ENCODE measurements around the gene BMP2K.

The BMP2K gene

DNA sequence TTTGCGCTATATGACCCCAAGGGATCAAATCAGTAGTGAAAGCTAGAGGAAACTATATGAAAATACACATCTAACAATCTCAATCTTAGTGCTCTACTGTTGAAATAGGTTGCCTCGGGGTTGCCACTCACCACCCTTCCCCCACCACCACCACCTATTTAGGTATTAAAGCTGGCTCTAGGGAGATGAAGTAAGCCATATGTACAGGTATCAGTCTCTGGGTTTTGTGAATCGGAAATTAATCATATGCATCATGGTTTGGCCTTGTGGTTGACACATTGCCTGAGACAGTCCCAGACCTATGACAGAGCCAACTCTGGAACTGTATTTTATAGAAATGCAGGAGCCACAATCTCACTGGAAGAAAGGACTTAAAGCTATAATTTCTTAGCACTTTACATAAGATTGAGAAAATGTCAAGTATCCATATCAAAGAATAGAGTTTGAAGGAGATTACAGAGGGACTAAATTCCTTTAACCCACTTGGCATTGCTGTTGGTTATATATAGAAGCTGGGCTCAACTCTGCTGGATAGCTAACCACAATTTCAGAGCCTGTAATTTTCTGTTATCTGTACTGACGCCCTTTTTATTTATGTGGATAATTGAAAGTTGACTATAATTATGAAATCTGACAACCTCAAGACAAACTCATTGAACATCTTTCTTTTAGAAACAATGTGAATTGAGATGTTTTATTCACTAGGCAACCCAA lies 26.7 kb upstream of the BMP2K start:
- Histone ChIP-seq H3K4me3 (ENCODE audit: low read depth, low read length) (no peak overlapping the region), H3K9ac (ENCODE audit: low read depth, low read length) (no peak overlapping the region), H3K9me3 (ENCODE audit: control insufficient read depth, insufficient read depth, low read length) (no peaks in the 10 kb centered on the region), H3K27me3 (ENCODE audit: control insufficient read depth, insufficient read depth, low read length) (no peaks in the 10 kb centered on the region), H3K4me1 (ENCODE audit: control insufficient read depth, insufficient read depth, low read length) (peaks cover 3% of the 10 kb centered on the region; the same call in 1 of the 2 replicates), H3K27ac (ENCODE audit: low read depth, low read length) (no peak overlapping the region), H3K36me3 (ENCODE audit: control insufficient read depth, insufficient read depth, low read length) (no peaks in the 10 kb centered on the region)

DNA sequence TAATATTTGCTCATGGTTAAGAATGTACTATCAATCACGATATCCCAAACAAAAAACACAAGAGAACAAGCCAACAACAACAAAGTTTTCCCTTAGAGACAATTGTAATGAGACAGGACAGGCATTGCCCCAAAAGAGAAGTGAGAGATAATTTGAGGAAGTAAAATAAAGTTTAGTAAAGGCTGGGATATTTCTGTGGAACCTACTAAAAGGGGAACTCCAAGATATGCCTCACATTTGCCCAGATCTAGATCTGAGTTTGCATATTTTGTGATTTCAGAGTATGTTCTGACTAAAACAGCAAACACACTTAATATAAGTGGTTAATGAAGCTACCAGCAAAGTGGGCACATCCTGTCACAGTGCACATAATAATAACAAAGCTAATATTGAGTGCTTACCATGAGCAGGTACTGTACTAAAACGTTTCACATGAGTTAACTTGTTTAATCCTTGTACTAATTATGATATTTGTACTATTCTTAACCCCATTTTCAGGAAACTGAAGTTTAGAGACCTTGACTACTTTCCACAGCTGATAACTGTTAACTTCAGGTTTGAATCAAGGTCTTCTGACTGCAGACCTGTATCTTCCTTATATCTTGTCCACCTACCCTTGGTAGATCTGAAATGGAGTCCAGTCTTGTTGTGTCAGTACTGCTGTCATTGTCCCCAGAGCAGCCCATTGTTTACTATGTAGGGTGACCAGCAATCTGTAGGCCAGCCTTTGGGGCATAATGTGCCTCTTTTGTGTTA lies 26.0 kb upstream of the BMP2K start:
- no peak overlapping the region for H3K27ac ChIP-seq (ENCODE audit: low read depth, low read length)
- no peaks in the 10 kb centered on the region for H3K36me3 ChIP-seq (ENCODE audit: control insufficient read depth, insufficient read depth, low read length)
- no peaks in the 10 kb centered on the region for H3K9me3 ChIP-seq (ENCODE audit: control insufficient read depth, insufficient read depth, low read length)
- no peak overlapping the region for H3K9ac ChIP-seq (ENCODE audit: low read depth, low read length)
- peaks cover 3% of the 10 kb centered on the region; the same call in 1 of the 2 replicates for H3K4me1 ChIP-seq (ENCODE audit: control insufficient read depth, insufficient read depth, low read length)
- no peak overlapping the region for H3K4me3 ChIP-seq (ENCODE audit: low read depth, low read length)
- H3K27me3 ChIP-seq (ENCODE audit: control insufficient read depth, insufficient read depth, low read length), result no peaks in the 10 kb centered on the region

DNA sequence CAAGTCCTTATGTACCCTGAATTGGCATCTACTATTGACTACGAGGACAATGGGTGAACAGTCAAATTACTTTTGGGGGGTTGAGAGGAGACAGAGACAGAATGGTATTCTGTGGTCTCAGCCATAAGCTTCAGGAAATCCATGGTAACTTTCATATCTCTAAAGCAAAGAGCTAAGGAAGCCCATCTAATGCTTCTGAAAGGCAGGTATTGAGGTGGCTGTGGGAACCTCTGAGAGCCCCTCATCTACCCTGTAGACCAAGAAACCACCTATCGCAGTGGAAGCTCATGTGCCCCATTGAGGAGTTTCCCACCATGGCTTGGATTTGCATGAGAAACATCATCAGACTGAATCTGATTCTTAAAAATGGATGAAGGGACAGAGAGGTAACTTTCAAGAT lies 23.1 kb upstream of the BMP2K start:
- no peaks in the 10 kb centered on the region for H3K27me3 ChIP-seq (ENCODE audit: control insufficient read depth, insufficient read depth, low read length)
- no peaks in the 10 kb centered on the region for H3K4me1 ChIP-seq (ENCODE audit: control insufficient read depth, insufficient read depth, low read length)
- no peak overlapping the region for H3K4me3 ChIP-seq (ENCODE audit: low read depth, low read length)
- H3K9ac ChIP-seq (ENCODE audit: low read depth, low read length), result no peak overlapping the region
- H3K9me3 ChIP-seq (ENCODE audit: control insufficient read depth, insufficient read depth, low read length), result no peaks in the 10 kb centered on the region
- H3K27ac ChIP-seq (ENCODE audit: low read depth, low read length), result no peak overlapping the region
- no peaks in the 10 kb centered on the region for H3K36me3 ChIP-seq (ENCODE audit: control insufficient read depth, insufficient read depth, low read length)

DNA sequence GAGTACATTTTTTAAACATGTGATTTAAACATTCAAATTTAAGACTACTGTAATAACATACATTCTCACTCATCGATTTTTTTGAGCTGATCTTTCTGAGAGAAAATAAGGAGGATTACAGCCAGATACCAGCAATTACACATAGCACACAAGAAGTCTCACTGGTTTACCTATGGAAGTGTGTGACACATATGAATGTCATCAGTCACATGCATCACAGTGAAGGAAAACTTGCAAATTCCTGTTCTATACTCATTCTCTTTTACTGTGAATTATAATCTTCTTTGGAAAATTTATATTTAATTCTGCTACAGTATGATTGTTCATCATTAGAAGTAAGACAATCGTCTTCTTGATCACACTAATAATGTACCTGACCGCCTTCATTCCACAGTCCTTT lies 21.3 kb upstream of the BMP2K start:
- H3K4me1 ChIP-seq (ENCODE audit: control insufficient read depth, insufficient read depth, low read length), result no peaks in the 10 kb centered on the region
- no peaks in the 10 kb centered on the region for H3K27me3 ChIP-seq (ENCODE audit: control insufficient read depth, insufficient read depth, low read length)
- H3K9me3 ChIP-seq (ENCODE audit: control insufficient read depth, insufficient read depth, low read length), result no peaks in the 10 kb centered on the region

DNA sequence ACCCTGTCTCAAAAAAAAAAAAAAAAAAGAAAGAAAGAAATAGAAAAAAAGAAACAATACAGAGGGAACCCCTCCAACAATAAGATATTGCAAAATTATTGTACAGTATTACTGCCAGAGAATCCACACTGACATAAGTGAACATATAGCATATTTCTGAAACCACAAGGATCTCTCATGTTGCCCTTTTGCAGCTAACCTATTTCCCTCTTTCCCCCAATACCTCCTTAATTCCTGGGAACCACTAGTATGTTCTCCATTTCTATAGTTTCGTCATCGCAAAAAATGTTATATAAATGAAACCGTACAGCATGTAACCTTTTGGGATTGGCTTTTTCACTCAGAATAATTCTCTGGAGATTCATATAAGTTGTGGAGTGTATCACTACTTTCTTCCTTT lies 20.0 kb upstream of the BMP2K start:
- no peak overlapping the region for H3K27ac ChIP-seq (ENCODE audit: low read depth, low read length)
- H3K4me3 ChIP-seq (ENCODE audit: low read depth, low read length), result no peak overlapping the region
- no peak overlapping the region for H3K9ac ChIP-seq (ENCODE audit: low read depth, low read length)
- no peaks in the 10 kb centered on the region for H3K36me3 ChIP-seq (ENCODE audit: control insufficient read depth, insufficient read depth, low read length)
- no peaks in the 10 kb centered on the region for H3K27me3 ChIP-seq (ENCODE audit: control insufficient read depth, insufficient read depth, low read length)
- H3K4me1 ChIP-seq (ENCODE audit: control insufficient read depth, insufficient read depth, low read length), result no peaks in the 10 kb centered on the region
- no peaks in the 10 kb centered on the region for H3K9me3 ChIP-seq (ENCODE audit: control insufficient read depth, insufficient read depth, low read length)

More for the DNA sequence above, 21.3 kb upstream of the BMP2K start:
- Histone ChIP-seq H3K36me3 (ENCODE audit: control insufficient read depth, insufficient read depth, low read length) (no peaks in the 10 kb centered on the region), H3K4me3 (ENCODE audit: low read depth, low read length) (no peak overlapping the region), H3K9ac (ENCODE audit: low read depth, low read length) (no peak overlapping the region), H3K27ac (ENCODE audit: low read depth, low read length) (no peak overlapping the region)

DNA sequence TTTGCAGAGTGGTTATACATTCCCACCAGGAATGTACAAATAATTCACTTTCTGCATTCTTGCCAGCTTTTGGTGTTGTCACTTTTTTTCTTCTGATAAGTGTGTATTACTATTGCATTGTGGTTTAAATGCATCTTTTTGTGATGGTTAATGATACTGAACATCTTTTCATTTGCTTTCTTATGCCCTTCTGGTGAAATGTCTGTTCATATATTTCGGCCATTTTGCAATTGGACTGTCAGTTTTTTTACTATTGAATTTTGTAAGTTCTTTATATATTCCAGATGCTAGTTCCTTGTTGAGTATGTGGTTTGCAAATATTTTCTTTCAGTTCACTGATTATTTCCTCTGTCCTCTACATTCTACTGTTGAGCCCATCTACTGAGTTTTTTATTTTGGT lies 19.4 kb upstream of the BMP2K start:
- no peaks in the 10 kb centered on the region for H3K4me1 ChIP-seq (ENCODE audit: control insufficient read depth, insufficient read depth, low read length)
- H3K4me3 ChIP-seq (ENCODE audit: low read depth, low read length), result no peak overlapping the region

DNA sequence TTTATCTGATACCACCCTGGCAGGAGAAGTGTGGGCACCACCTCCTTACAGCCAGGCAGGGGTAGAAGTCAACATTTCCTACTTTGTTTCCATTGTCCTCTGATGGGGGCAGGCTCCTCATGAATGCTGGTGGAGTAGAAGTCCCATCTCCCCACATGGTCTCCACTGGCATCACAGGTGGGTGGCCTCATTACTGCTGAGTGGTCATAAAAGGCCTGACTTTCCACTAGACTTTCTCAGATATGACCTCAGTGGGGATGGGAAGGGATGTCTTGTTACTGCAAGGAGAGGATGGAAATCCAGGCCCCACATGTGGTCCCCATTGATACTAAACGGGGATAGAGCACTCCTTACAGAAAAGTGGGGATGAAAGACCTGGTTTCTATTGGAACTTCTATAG lies 18.6 kb upstream of the BMP2K start:
- H3K27me3 ChIP-seq (ENCODE audit: control insufficient read depth, insufficient read depth, low read length), result no peaks in the 10 kb centered on the region
- no peaks in the 10 kb centered on the region for H3K4me1 ChIP-seq (ENCODE audit: control insufficient read depth, insufficient read depth, low read length)
- no peak overlapping the region for H3K9ac ChIP-seq (ENCODE audit: low read depth, low read length)
- H3K4me3 ChIP-seq (ENCODE audit: low read depth, low read length), result no peak overlapping the region
- H3K36me3 ChIP-seq (ENCODE audit: control insufficient read depth, insufficient read depth, low read length), result no peaks in the 10 kb centered on the region
- no peaks in the 10 kb centered on the region for H3K9me3 ChIP-seq (ENCODE audit: control insufficient read depth, insufficient read depth, low read length)
- H3K27ac ChIP-seq (ENCODE audit: low read depth, low read length), result no peak overlapping the region

More for the DNA sequence above, 19.4 kb upstream of the BMP2K start:
- no peaks in the 10 kb centered on the region for H3K36me3 ChIP-seq (ENCODE audit: control insufficient read depth, insufficient read depth, low read length)
- no peak overlapping the region for H3K9ac ChIP-seq (ENCODE audit: low read depth, low read length)
- no peaks in the 10 kb centered on the region for H3K9me3 ChIP-seq (ENCODE audit: control insufficient read depth, insufficient read depth, low read length)
- H3K27me3 ChIP-seq (ENCODE audit: control insufficient read depth, insufficient read depth, low read length), result no peaks in the 10 kb centered on the region
- H3K27ac ChIP-seq (ENCODE audit: low read depth, low read length), result no peak overlapping the region

DNA sequence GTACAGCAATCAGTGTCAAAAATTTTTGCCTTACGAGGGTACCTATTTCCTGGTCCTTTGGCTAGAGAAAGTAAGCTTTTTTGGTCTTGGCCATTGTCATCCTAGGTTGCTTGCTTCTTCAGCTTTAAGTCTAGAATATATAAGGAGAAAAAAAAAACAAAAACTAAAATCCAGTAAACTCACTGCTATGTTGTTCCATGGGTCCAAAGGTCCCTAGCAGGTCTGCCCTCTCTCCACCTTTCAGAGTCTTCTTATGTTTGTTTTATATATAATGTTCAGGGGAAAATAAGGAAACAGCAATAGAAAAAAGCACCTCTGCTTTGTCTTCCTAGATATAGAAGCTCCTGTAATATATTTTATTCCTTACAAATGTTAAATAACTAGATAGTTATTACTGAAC lies 18.1 kb upstream of the BMP2K start:
- no peaks in the 10 kb centered on the region for H3K4me1 ChIP-seq (ENCODE audit: control insufficient read depth, insufficient read depth, low read length)
- H3K9ac ChIP-seq (ENCODE audit: low read depth, low read length), result no peak overlapping the region
- H3K36me3 ChIP-seq (ENCODE audit: control insufficient read depth, insufficient read depth, low read length), result no peaks in the 10 kb centered on the region
- H3K27me3 ChIP-seq (ENCODE audit: control insufficient read depth, insufficient read depth, low read length), result no peaks in the 10 kb centered on the region
- no peaks in the 10 kb centered on the region for H3K9me3 ChIP-seq (ENCODE audit: control insufficient read depth, insufficient read depth, low read length)
- no peak overlapping the region for H3K4me3 ChIP-seq (ENCODE audit: low read depth, low read length)
- H3K27ac ChIP-seq (ENCODE audit: low read depth, low read length), result no peak overlapping the region

DNA sequence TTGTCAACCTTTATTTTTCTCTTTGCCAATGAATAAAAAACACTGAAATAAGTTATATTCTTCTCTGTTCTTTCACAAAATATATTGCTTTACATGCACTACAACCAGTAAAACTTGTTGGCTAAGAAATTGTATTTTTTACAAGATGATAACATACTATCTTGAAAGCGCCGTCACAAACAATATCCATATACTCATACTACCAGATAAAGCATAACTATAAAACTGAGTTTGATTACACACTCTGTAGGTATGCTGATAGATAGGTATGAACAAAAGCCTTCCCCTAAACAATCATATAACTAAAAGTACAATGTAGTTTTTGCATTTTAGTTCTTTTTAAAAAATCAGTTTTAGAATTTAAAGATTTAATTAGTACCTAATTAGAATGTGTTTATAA lies 13.6 kb upstream of the BMP2K start:
- H3K9ac ChIP-seq (ENCODE audit: low read depth, low read length), result no peak overlapping the region
- H3K9me3 ChIP-seq (ENCODE audit: control insufficient read depth, insufficient read depth, low read length), result no peaks in the 10 kb centered on the region
- no peak overlapping the region for H3K27ac ChIP-seq (ENCODE audit: low read depth, low read length)
- no peak overlapping the region for H3K4me3 ChIP-seq (ENCODE audit: low read depth, low read length)
- peaks cover 10% of the 10 kb centered on the region for H3K4me1 ChIP-seq (ENCODE audit: control insufficient read depth, insufficient read depth, low read length)
- H3K36me3 ChIP-seq (ENCODE audit: control insufficient read depth, insufficient read depth, low read length), result no peaks in the 10 kb centered on the region
- H3K27me3 ChIP-seq (ENCODE audit: control insufficient read depth, insufficient read depth, low read length), result no peaks in the 10 kb centered on the region

DNA sequence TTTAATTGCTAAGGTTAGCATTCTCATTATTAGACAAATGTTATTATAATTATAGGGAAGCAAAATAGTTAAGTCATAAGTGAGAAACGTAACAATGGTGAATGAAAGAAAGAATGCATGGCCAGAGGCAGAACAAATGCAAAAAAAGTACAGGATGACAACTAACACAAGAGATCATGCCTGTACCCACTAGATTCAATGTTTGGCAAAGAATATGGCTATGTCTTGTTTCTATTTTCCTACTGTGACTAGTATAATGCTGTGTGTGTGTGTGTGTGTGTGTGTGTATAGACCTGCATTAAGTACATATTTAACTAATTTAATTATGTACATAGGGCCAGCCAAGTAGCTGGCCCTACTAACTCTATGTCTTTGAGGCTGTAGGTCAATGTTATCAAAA lies 12.9 kb upstream of the BMP2K start:
- Histone ChIP-seq H3K9me3 (ENCODE audit: control insufficient read depth, insufficient read depth, low read length) (no peaks in the 10 kb centered on the region), H3K4me3 (ENCODE audit: low read depth, low read length) (no peak overlapping the region), H3K9ac (ENCODE audit: low read depth, low read length) (no peak overlapping the region), H3K36me3 (ENCODE audit: control insufficient read depth, insufficient read depth, low read length) (no peaks in the 10 kb centered on the region), H3K27me3 (ENCODE audit: control insufficient read depth, insufficient read depth, low read length) (no peaks in the 10 kb centered on the region), H3K27ac (ENCODE audit: low read depth, low read length) (no peak overlapping the region), H3K4me1 (ENCODE audit: control insufficient read depth, insufficient read depth, low read length) (peaks cover 10% of the 10 kb centered on the region)

DNA sequence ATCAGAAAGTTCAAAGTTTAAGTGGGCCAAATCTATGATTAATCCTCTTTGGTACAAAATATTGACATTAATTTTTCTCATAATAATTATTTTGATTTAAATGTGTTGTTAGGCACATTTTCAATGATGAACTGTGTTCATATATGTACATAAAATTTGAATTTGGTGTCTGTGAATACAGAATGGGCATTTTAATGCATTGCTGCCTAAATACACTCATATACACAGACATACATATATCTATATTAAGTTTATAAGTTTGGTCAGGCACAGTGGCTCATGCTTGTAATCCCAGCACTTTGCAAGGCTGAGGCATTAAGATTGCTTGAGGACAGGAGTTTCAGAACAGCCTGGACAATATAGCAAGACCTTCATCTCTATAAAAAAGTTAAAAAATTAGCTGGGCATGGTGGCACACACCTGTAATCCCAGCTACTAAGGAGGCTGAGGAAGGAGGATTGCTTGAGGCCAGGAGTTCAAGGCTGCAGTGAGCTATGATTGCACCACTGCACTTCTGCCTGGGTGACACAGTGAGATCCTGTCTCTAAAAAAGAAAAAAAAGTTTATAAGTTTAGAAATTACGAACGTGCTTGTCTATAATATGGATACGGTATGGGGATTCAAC lies 12.3 kb upstream of the BMP2K start:
- H3K36me3 ChIP-seq (ENCODE audit: control insufficient read depth, insufficient read depth, low read length), result no peaks in the 10 kb centered on the region
- H3K9ac ChIP-seq (ENCODE audit: low read depth, low read length), result no peak overlapping the region
- no peaks in the 10 kb centered on the region for H3K9me3 ChIP-seq (ENCODE audit: control insufficient read depth, insufficient read depth, low read length)
- peaks cover 10% of the 10 kb centered on the region for H3K4me1 ChIP-seq (ENCODE audit: control insufficient read depth, insufficient read depth, low read length)
- no peak overlapping the region for H3K4me3 ChIP-seq (ENCODE audit: low read depth, low read length)
- H3K27me3 ChIP-seq (ENCODE audit: control insufficient read depth, insufficient read depth, low read length), result no peaks in the 10 kb centered on the region
- H3K27ac ChIP-seq (ENCODE audit: low read depth, low read length), result no peak overlapping the region

All from HUES48 (cell line).